KG1 (cell line): Measurements from ENCODE around the gene KIAA1755.

Experiments used
- DNase-seq: peaks from one replicate; lab custom pipeline; 2025; lab: John Stamatoyannopoulos, UW

The KIAA1755 gene

GRCh38 chr20:38165966-38166702, 94.4 kb downstream of the KIAA1755 start:
- no peak for DNase-seq

GRCh38 chr20:38165089-38165965, 95.2 kb downstream of the KIAA1755 start, which contains the start of gene TGM2:
TSS of gene TGM2 (minus strand) at chr20:38165270. CDS start at chr20:38165198, 72 bp downstream.
- no peak for DNase-seq

GRCh38 chr20:38164624-38165088, 95.9 kb downstream of the KIAA1755 start:
- DNase-seq = no peak

GRCh38 chr20:38164069-38164468, 96.5 kb downstream of the KIAA1755 start:
- no peak for DNase-seq

- DNase-seq = no peak
Observed at GRCh38 chr20:38162878-38163875, 97.4 kb downstream of the KIAA1755 start.

GRCh38 chr20:38162149-38162548, 98.4 kb downstream of the KIAA1755 start:
- no peak for DNase-seq

- no peak for DNase-seq
Observed at GRCh38 chr20:38161412-38161774, 99.1 kb downstream of the KIAA1755 start.
